WTC11 (cell line): Measurements from ENCODE around the gene HSP90AB1. TPM values are rescaled to one million over a fixed set of nuclear protein-coding genes. Genes with fewer than 3 reads are reported as not detected.
A peak's percentile ranks its signal among the peaks of the same experiment; 100 is the strongest.

Experiments used
- AR ChIP-seq: fragments of 250-450 bp; sonication (Bioruptor Pico); IDR thresholded peaks from 2 replicates; pipeline ENCODE4 v1.9.0; 2021; ENCODE audit warnings: mild to moderate bottlenecking
- CBFB ChIP-seq: sonication (generic); formaldehyde crosslinking; IDR thresholded peaks from 2 replicates; pipeline ENCODE4 v1.8.1; 2022; ENCODE audit warnings: mild to moderate bottlenecking, low read depth, missing genetic modification reagents
- CDX4 ChIP-seq: fragments of 250-450 bp; sonication (Bioruptor Pico); IDR thresholded peaks from 2 replicates; pipeline ENCODE4 v1.9.0; 2021; ENCODE audit warnings: moderate library complexity, mild to moderate bottlenecking, inconsistent platforms, borderline replicate concordance
- E2F4 ChIP-seq: sonication (generic); formaldehyde crosslinking; IDR thresholded peaks from 2 replicates; pipeline ENCODE4 v1.8.1; 2022; ENCODE audit warnings: low read depth, mild to moderate bottlenecking, moderate library complexity, missing genetic modification reagents, borderline replicate concordance
- ETV6 ChIP-seq: sonication (generic); formaldehyde crosslinking; IDR thresholded peaks from 2 replicates; pipeline ENCODE4 v1.8.1; 2022; ENCODE audit warnings: mild to moderate bottlenecking, missing genetic modification reagents
- GABPB1 ChIP-seq: sonication (generic); formaldehyde crosslinking; IDR thresholded peaks from 2 replicates; pipeline ENCODE4 v1.8.1; 2023; ENCODE audit warnings: mild to moderate bottlenecking, missing genetic modification reagents
- GTF2I ChIP-seq: fragments of 250-450 bp; sonication (Bioruptor Pico); conservative IDR thresholded peaks from 2 replicates; pipeline ENCODE4 v1.4.0; 2021; ENCODE audit warnings: mild to moderate bottlenecking
- HMGXB4 ChIP-seq: sonication (generic); formaldehyde crosslinking; IDR thresholded peaks from 2 replicates; pipeline ENCODE4 v1.8.1; 2023; ENCODE audit warnings: mild to moderate bottlenecking, moderate library complexity, missing genetic modification reagents
- JAZF1 ChIP-seq: fragments of 250-450 bp; sonication (Bioruptor Pico); IDR thresholded peaks from 2 replicates; pipeline ENCODE4 v1.9.0; 2021; ENCODE audit warnings: moderate library complexity, mild to moderate bottlenecking, inconsistent platforms
- MYBL2 ChIP-seq: sonication (generic); formaldehyde crosslinking; IDR thresholded peaks from 2 replicates; pipeline ENCODE4 v1.8.1; 2023; ENCODE audit warnings: mild to moderate bottlenecking, moderate library complexity, missing genetic modification reagents
- NFE2L1 ChIP-seq: sonication (generic); formaldehyde crosslinking; IDR thresholded peaks from 2 replicates; pipeline ENCODE4 v1.8.1; 2023; ENCODE audit warnings: missing genetic modification reagents
- RORB ChIP-seq: fragments of 250-450 bp; sonication (Bioruptor Pico); IDR thresholded peaks from 2 replicates; pipeline ENCODE4 v1.9.0; 2021; ENCODE audit warnings: mild to moderate bottlenecking
- TEAD4 ChIP-seq: sonication (generic); formaldehyde crosslinking; IDR thresholded peaks from 2 replicates; pipeline ENCODE4 v1.8.0; 2022; ENCODE audit warnings: mild to moderate bottlenecking, missing genetic modification reagents
- TP53 ChIP-seq: sonication (generic); formaldehyde crosslinking; IDR thresholded peaks from 2 replicates; pipeline ENCODE4 v1.8.1; 2023; ENCODE audit warnings: mild to moderate bottlenecking, missing genetic modification reagents
- USF1 ChIP-seq: sonication (generic); formaldehyde crosslinking; IDR thresholded peaks from 2 replicates; pipeline ENCODE4 v1.8.0; 2022; ENCODE audit warnings: mild to moderate bottlenecking, missing genetic modification reagents
- ZNF232 ChIP-seq: sonication (generic); formaldehyde crosslinking; IDR thresholded peaks from 2 replicates; pipeline ENCODE4 v1.8.0; 2022; ENCODE audit warnings: mild to moderate bottlenecking, missing genetic modification reagents
- ZNF416 ChIP-seq: fragments of 250-450 bp; sonication (Bioruptor Pico); IDR thresholded peaks from 2 replicates; pipeline ENCODE4 v1.9.0; 2021; ENCODE audit warnings: mild to moderate bottlenecking, inconsistent platforms
- ZNF423 ChIP-seq: fragments of 250-450 bp; sonication (Bioruptor Pico); IDR thresholded peaks from 2 replicates; pipeline ENCODE4 v2.1.2; 2022; ENCODE audit warnings: mild to moderate bottlenecking, moderate library complexity
- total RNA-seq: library from RNA; stranded (reverse); gene quantifications from 3 replicates; pipeline ENCODE4 v1.2.3, GENCODE V29; 2021
- TF ChIP-seq, protein P1 (sequence below): sonication (generic); formaldehyde crosslinking; IDR thresholded peaks from 2 replicates; pipeline ENCODE4 v1.8.1; 2023; ENCODE audit warnings: mild to moderate bottlenecking, missing genetic modification reagents, borderline replicate concordance
- TF ChIP-seq, protein P2 (sequence below): fragments of 250-450 bp; sonication (Bioruptor Pico); conservative IDR thresholded peaks from 2 replicates; pipeline ENCODE4 v1.9.0; 2021; ENCODE audit warnings: mild to moderate bottlenecking
- TF ChIP-seq, protein P3 (sequence below): sonication (generic); formaldehyde crosslinking; conservative IDR thresholded peaks from 2 replicates; pipeline ENCODE4 v1.8.1; 2023; ENCODE audit warnings: mild to moderate bottlenecking, low read depth, missing genetic modification reagents, moderate library complexity

The HSP90AB1 gene
- total RNA-seq, 1 experiment from 2014 or later = 2,171 TPM

DNA sequence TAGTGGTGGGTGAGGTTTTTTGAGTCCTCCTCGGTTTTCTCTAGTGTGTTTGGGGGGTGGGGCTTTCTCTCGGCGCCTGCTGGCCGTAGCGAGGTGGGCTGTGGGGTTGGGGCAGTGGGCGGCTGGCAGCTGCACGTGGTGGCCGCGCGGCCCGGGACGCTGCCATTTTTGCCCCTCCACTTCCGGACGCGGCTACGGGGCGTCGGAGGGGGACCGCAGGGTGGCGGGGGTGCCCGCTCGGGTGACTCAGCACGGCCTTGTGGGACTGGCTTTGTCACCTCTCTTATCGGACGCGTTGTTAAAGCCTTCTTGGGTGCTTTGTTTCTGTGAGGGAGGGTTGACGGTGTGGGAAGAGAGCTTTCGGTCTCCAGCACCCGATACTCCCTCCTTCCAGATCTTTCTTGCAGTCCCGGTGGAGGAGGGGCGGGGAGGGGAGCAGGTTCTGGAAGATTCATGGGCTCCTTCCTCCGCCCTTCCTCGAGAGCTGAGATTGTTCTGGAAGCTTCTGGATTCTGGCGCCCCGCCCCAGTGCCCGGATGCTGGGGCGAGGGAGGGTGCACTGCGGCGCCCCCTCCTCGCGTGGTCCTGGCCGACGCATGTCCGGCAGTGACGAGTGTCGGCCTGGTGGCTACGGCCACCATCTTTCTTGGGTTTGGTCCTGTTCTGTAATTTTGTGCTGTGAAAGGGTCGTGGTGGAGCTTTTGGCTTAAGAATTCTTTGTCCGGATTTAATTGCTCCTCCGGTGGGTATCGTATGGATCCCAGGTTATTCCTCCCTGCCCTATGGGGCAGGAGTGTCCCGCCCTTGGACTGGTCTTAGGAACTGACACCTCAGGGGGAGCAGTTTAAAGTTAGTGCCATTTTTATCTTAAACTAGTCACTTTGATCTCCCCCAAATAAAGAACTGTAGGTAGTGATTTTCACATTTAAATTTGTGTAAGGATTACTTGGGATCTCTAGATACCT is 719 bp downstream of the HSP90AB1 start (continued):
- TF ChIP-seq, protein P1, sequence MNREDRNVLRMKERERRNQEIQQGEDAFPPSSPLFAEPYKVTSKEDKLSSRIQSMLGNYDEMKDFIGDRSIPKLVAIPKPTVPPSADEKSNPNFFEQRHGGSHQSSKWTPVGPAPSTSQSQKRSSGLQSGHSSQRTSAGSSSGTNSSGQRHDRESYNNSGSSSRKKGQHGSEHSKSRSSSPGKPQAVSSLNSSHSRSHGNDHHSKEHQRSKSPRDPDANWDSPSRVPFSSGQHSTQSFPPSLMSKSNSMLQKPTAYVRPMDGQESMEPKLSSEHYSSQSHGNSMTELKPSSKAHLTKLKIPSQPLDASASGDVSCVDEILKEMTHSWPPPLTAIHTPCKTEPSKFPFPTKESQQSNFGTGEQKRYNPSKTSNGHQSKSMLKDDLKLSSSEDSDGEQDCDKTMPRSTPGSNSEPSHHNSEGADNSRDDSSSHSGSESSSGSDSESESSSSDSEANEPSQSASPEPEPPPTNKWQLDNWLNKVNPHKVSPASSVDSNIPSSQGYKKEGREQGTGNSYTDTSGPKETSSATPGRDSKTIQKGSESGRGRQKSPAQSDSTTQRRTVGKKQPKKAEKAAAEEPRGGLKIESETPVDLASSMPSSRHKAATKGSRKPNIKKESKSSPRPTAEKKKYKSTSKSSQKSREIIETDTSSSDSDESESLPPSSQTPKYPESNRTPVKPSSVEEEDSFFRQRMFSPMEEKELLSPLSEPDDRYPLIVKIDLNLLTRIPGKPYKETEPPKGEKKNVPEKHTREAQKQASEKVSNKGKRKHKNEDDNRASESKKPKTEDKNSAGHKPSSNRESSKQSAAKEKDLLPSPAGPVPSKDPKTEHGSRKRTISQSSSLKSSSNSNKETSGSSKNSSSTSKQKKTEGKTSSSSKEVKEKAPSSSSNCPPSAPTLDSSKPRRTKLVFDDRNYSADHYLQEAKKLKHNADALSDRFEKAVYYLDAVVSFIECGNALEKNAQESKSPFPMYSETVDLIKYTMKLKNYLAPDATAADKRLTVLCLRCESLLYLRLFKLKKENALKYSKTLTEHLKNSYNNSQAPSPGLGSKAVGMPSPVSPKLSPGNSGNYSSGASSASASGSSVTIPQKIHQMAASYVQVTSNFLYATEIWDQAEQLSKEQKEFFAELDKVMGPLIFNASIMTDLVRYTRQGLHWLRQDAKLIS (CRISPR knock-in tag) = no peak
- TF ChIP-seq ZNF416 (CRISPR knock-in tag) (peak; percentile 84), RORB (no peak), ZNF232 (CRISPR knock-in tag) (no peak), E2F4 (CRISPR knock-in tag) (peak; percentile 40; the same call in 1 of the 2 replicates), CBFB (CRISPR knock-in tag) (no peak), NFE2L1 (peak; percentile 40; the same call in 1 of the 2 replicates), ZNF423 (no peak), GABPB1 (no peak), ETV6 (no peak), CDX4 (no peak), TP53 (no peak), GTF2I (CRISPR knock-in tag) (no peak), AR (CRISPR knock-in tag) (peak; percentile 2; the same call in 1 of the 2 replicates), JAZF1 (no peak), MYBL2 (CRISPR knock-in tag) (0 out of 2 replicates have a peak, but pooled peaks have one; percentile 12), TEAD4 (CRISPR knock-in tag) (no peak), HMGXB4 (CRISPR knock-in tag) (peak; percentile 31; the same call in 1 of the 2 replicates), USF1 (CRISPR knock-in tag) (no peak)
- TF ChIP-seq, protein P2, sequence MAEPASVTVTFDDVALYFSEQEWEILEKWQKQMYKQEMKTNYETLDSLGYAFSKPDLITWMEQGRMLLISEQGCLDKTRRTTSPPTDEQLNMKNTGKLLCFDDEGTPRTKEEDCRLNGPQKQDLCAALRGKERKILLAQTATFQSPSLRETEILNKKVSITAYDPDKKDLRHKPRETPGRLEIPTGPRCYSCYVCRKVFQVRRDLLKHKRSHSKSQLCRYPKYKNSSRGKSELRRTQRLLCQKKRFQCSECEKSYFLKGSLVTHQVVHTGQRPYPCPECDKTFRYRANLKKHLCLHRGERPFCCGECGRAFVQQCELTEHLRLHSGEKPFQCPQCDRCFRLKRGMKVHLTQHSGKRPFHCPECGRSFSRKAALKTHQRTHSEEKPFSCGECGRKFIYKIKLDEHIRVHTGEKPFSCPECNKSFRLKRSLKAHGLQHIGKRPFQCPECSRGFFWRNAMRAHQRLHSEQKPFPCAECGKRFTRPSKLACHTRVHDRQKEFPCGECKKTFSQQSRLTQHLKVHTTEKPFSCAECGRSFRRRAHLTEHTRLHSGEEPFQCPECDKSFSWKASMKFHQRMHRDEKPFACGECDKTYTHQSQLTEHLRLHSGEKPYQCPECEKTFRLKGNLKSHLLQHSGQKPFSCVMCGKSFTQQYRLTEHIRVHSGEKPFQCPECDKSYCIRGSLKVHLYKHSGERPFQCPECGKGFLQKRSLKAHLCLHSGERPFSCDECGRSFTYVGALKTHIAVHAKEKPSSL (CRISPR knock-in tag) = peak; percentile 64; the same call in 1 of the 2 replicates
- TF ChIP-seq, protein P3, sequence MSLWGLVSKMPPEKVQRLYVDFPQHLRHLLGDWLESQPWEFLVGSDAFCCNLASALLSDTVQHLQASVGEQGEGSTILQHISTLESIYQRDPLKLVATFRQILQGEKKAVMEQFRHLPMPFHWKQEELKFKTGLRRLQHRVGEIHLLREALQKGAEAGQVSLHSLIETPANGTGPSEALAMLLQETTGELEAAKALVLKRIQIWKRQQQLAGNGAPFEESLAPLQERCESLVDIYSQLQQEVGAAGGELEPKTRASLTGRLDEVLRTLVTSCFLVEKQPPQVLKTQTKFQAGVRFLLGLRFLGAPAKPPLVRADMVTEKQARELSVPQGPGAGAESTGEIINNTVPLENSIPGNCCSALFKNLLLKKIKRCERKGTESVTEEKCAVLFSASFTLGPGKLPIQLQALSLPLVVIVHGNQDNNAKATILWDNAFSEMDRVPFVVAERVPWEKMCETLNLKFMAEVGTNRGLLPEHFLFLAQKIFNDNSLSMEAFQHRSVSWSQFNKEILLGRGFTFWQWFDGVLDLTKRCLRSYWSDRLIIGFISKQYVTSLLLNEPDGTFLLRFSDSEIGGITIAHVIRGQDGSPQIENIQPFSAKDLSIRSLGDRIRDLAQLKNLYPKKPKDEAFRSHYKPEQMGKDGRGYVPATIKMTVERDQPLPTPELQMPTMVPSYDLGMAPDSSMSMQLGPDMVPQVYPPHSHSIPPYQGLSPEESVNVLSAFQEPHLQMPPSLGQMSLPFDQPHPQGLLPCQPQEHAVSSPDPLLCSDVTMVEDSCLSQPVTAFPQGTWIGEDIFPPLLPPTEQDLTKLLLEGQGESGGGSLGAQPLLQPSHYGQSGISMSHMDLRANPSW = no peak
